Neural progenitor cell (in vitro differentiated cells): ENCODE measurements around the gene EXOC4.
"Not testable (repeated sequence)": the region's sequence is repeated elsewhere in the genome, so short reads cannot be mapped to it uniquely, and the experiment has no call there.

Experiments
- EZH2 ChIP-seq: fragments of 200-600 bp; sonication (generic); IDR thresholded peaks from 2 replicates; pipeline ENCODE4 v1.6.1; 2017; ENCODE audit warnings: antibody characterized with exemption, mild to moderate bottlenecking, moderate library complexity
- EZH2phosphoT487 ChIP-seq: fragments of 200-600 bp; sonication (generic); IDR thresholded peaks from 2 replicates; pipeline ENCODE4 v1.6.1; 2017; ENCODE audit warnings: antibody characterized with exemption
- TF ChIP-seq, protein P1 (sequence below): fragments of 200-600 bp; sonication (generic); IDR thresholded peaks from 2 replicates; pipeline ENCODE4 v1.5.1; 2017; ENCODE audit warnings: antibody characterized with exemption, mild to moderate bottlenecking

- TF ChIP-seq, protein P1, sequence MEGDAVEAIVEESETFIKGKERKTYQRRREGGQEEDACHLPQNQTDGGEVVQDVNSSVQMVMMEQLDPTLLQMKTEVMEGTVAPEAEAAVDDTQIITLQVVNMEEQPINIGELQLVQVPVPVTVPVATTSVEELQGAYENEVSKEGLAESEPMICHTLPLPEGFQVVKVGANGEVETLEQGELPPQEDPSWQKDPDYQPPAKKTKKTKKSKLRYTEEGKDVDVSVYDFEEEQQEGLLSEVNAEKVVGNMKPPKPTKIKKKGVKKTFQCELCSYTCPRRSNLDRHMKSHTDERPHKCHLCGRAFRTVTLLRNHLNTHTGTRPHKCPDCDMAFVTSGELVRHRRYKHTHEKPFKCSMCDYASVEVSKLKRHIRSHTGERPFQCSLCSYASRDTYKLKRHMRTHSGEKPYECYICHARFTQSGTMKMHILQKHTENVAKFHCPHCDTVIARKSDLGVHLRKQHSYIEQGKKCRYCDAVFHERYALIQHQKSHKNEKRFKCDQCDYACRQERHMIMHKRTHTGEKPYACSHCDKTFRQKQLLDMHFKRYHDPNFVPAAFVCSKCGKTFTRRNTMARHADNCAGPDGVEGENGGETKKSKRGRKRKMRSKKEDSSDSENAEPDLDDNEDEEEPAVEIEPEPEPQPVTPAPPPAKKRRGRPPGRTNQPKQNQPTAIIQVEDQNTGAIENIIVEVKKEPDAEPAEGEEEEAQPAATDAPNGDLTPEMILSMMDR: not testable (repeated sequence)
- TF ChIP-seq EZH2phosphoT487, EZH2: not testable (repeated sequence)
Observed at GRCh38 chr7:133328021-133328420, 75.1 kb downstream of the EXOC4 start.
